ENCODE results near the gene SKOR1. TPM values are rescaled to one million over a fixed set of nuclear protein-coding genes. Genes with fewer than 3 reads are reported as not detected.

The SKOR1 gene
- total RNA-seq, 4 donors from 2014 or later: 0.13 to 2.1 (median 0.25) TPM

- Histone ChIP-seq H3K27me3 (no peaks in the 10 kb centered on the region), H3K4me1 (no peaks in the 10 kb centered on the region), H3K4me3 (no peak overlapping the region), H3K27ac (no peak overlapping the region), H3K9me3 (no peaks in the 10 kb centered on the region), H3K36me3 (peaks cover 0 to 2% of the 10 kb centered on the region in 2 donors)
- ATAC-seq (no peak), DNase-seq (no peak)
- in situ Hi-C loops (cut with MboI; ENCODE audit: low sequenced_read_pairs in 4 of 4): no loop called here
- intact Hi-C loops (cut with DNase I; ENCODE audit: low total_unique reads): no loop called here
- TF ChIP-seq CTCF (IDR thresholded peaks at IDR 0.05 in 4 of 5, conservative IDR thresholded peaks at IDR 0.05 in 1 of 5) (no peak), POLR2A (IDR thresholded peaks at IDR 0.05) (no peak)
These were observed 47.5 kb upstream of the SKOR1 start for GRCh38 chr15:67777773-67778172.

- no peak for TF ChIP-seq POLR2A (IDR thresholded peaks at IDR 0.05)
- TF ChIP-seq CTCF (IDR thresholded peaks at IDR 0.05 in 4 of 5, conservative IDR thresholded peaks at IDR 0.05 in 1 of 5): no peak
- Histone ChIP-seq H3K27ac (no peak overlapping the region), H3K9me3 (no peaks in the 10 kb centered on the region), H3K27me3 (no peaks in the 10 kb centered on the region), H3K4me3 (no peak overlapping the region), H3K4me1 (no peaks in the 10 kb centered on the region), H3K36me3 (peaks cover 0 to 8% of the 10 kb centered on the region in 2 donors)
- ATAC-seq: no peak
- no peak for DNase-seq
- in situ Hi-C loops (cut with MboI; ENCODE audit: low sequenced_read_pairs in 4 of 4) (no loop called here), intact Hi-C loops (cut with DNase I; ENCODE audit: low total_unique reads) (no loop called here)
These were observed 46.3 kb upstream of the SKOR1 start for GRCh38 chr15:67778968-67779548.

GRCh38 chr15:67779549-67780111 lies 45.7 kb upstream of the SKOR1 start:
- no peaks in the 10 kb centered on the region for H3K4me1 ChIP-seq
- in situ Hi-C loops (cut with MboI; ENCODE audit: low sequenced_read_pairs in 4 of 4) (no loop called here), intact Hi-C loops (cut with DNase I; ENCODE audit: low total_unique reads) (no loop called here)
- DNase-seq (no peak), ATAC-seq (no peak)
- TF ChIP-seq CTCF (IDR thresholded peaks at IDR 0.05 in 4 of 5, conservative IDR thresholded peaks at IDR 0.05 in 1 of 5) (no peak), POLR2A (IDR thresholded peaks at IDR 0.05) (no peak)
- H3K36me3 ChIP-seq: peaks cover 0 to 8% of the 10 kb centered on the region in 2 donors
- H3K4me3 ChIP-seq: no peak overlapping the region
- H3K9me3 ChIP-seq: no peaks in the 10 kb centered on the region
- H3K27ac ChIP-seq: no peak overlapping the region
- no peaks in the 10 kb centered on the region for H3K27me3 ChIP-seq

- no peak for TF ChIP-seq POLR2A (IDR thresholded peaks at IDR 0.05)
- no peak for TF ChIP-seq CTCF (IDR thresholded peaks at IDR 0.05 in 4 of 5, conservative IDR thresholded peaks at IDR 0.05 in 1 of 5)
- in situ Hi-C loops (cut with MboI; ENCODE audit: low sequenced_read_pairs in 4 of 4): no loop called here
- Histone ChIP-seq H3K27ac (no peak overlapping the region), H3K4me3 (no peak overlapping the region), H3K36me3 (peaks cover 0 to 8% of the 10 kb centered on the region in 2 donors), H3K27me3 (no peaks in the 10 kb centered on the region), H3K4me1 (no peaks in the 10 kb centered on the region), H3K9me3 (no peaks in the 10 kb centered on the region)
- DNase-seq (no peak), ATAC-seq (no peak)
- intact Hi-C loops (cut with DNase I; ENCODE audit: low total_unique reads): no loop called here
These were observed 44.2 kb upstream of the SKOR1 start for GRCh38 chr15:67781061-67781460.

All from gastrocnemius medialis (tissue), 4 donors.